SK-N-SH (cell line): ENCODE data around the gene CEACAM7.

Experiments used
- EP300 ChIP-seq, 2 experiments: IDR thresholded peaks; 2 replicates each; pipeline versions ENCODE4 v1.4.0 to v1.6.1; 2012; ENCODE audit warnings: borderline replicate concordance in 1 of 2, low read depth in 1 of 2, low read length in 1 of 2
- EZH2phosphoT487 ChIP-seq: fragments of 200-600 bp; sonication (generic); IDR thresholded peaks from 2 replicates; pipeline ENCODE4 v1.6.1; 2017; ENCODE audit warnings: low read depth, mixed run types, mild to moderate bottlenecking, antibody characterized with exemption, moderate library complexity, borderline replicate concordance
- POLR2AphosphoS5 ChIP-seq: IDR thresholded peaks from 2 replicates; pipeline ENCODE4 v1.6.1; 2012; ENCODE audit warnings: low read depth, low read length
- RAD21 ChIP-seq: IDR thresholded peaks from 2 replicates; pipeline ENCODE4 v1.6.1; 2012; ENCODE audit warnings: mild to moderate bottlenecking, low read length
- RCOR1 ChIP-seq: fragments of 150-350 bp; IDR thresholded peaks from 2 replicates; pipeline ENCODE4 v1.6.1; 2017; ENCODE audit warnings: antibody characterized with exemption, low read length
- REST ChIP-seq: IDR thresholded peaks from 2 replicates; pipeline ENCODE4 v1.6.1; 2012; ENCODE audit warnings: mild to moderate bottlenecking, low read depth, low read length, moderate library complexity
- YY1 ChIP-seq: IDR thresholded peaks from 2 replicates; pipeline ENCODE4 v1.4.0; 2012; ENCODE audit warnings: low read depth, mild to moderate bottlenecking
- TF ChIP-seq, protein P1 (sequence below): IDR thresholded peaks from 2 replicates; pipeline ENCODE4 v1.4.0; 2012; ENCODE audit warnings: low read depth, borderline replicate concordance
- TF ChIP-seq, protein P2 (sequence below): fragments of 200-600 bp; sonication (generic); IDR thresholded peaks from 2 replicates; pipeline ENCODE4 v1.6.1; 2017; ENCODE audit warnings: antibody characterized with exemption, mild to moderate bottlenecking, moderate library complexity
- TF ChIP-seq, protein P3 (sequence below): IDR thresholded peaks from 2 replicates; pipeline ENCODE4; 2012

DNA sequence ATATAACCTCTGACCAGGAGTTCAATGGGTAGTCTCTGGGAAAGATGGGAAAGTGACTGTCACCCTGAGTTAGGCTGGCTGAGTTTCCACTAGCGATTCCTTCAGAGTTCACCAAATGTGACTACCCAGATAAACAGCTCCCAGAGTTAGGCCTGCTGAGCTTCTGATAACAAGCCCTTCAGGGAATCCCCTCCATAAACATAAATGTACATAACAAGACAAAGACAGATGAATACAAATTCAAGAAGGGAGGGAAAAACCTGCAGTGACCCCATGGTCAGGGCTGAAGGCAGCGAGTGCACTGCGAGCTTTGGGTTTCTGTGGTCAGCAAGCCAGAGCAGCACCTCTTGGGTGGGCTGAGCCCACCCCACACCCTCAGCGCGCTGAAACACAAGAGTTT lies 35.8 kb downstream of the CEACAM7 start:
- TF ChIP-seq POLR2AphosphoS5 (no peak), RCOR1 (no peak), RAD21 (no peak), REST (no peak), EZH2phosphoT487 (no peak), YY1 (no peak), EP300 (IDR thresholded peaks at IDR 0.05; ENCODE audit: borderline replicate concordance in 1 of 2, low read depth in 1 of 2, low read length in 1 of 2) (no peak)
- TF ChIP-seq, protein P1, sequence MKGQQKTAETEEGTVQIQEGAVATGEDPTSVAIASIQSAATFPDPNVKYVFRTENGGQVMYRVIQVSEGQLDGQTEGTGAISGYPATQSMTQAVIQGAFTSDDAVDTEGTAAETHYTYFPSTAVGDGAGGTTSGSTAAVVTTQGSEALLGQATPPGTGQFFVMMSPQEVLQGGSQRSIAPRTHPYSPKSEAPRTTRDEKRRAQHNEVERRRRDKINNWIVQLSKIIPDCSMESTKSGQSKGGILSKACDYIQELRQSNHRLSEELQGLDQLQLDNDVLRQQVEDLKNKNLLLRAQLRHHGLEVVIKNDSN, result no peak
- TF ChIP-seq, protein P2, sequence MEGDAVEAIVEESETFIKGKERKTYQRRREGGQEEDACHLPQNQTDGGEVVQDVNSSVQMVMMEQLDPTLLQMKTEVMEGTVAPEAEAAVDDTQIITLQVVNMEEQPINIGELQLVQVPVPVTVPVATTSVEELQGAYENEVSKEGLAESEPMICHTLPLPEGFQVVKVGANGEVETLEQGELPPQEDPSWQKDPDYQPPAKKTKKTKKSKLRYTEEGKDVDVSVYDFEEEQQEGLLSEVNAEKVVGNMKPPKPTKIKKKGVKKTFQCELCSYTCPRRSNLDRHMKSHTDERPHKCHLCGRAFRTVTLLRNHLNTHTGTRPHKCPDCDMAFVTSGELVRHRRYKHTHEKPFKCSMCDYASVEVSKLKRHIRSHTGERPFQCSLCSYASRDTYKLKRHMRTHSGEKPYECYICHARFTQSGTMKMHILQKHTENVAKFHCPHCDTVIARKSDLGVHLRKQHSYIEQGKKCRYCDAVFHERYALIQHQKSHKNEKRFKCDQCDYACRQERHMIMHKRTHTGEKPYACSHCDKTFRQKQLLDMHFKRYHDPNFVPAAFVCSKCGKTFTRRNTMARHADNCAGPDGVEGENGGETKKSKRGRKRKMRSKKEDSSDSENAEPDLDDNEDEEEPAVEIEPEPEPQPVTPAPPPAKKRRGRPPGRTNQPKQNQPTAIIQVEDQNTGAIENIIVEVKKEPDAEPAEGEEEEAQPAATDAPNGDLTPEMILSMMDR, result no peak
- TF ChIP-seq, protein P3, sequence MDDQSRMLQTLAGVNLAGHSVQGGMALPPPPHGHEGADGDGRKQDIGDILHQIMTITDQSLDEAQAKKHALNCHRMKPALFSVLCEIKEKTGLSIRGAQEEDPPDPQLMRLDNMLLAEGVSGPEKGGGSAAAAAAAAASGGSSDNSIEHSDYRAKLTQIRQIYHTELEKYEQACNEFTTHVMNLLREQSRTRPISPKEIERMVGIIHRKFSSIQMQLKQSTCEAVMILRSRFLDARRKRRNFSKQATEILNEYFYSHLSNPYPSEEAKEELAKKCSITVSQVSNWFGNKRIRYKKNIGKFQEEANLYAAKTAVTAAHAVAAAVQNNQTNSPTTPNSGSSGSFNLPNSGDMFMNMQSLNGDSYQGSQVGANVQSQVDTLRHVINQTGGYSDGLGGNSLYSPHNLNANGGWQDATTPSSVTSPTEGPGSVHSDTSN, result no peak
